AG04450 (cell line): ENCODE measurements around the gene SYTL3. TPM values are rescaled to one million over a fixed set of nuclear protein-coding genes. Genes with fewer than 3 reads are reported as not detected.
"Not testable (repeated sequence)": the region's sequence is repeated elsewhere in the genome, so short reads cannot be mapped to it uniquely, and the experiment has no call there.

Experiments
- CTCF ChIA-PET: fragments of 300-600, 350-600 bp; formaldehyde crosslinking; extraction: SDS; loops from one replicate; lab custom pipeline; 2022; ENCODE audit warnings: antibody characterized with exemption, inconsistent platforms; lab: Charles Lee
- POLR2A ChIA-PET: fragments of 350-600 bp; formaldehyde crosslinking; extraction: SDS; loops from one replicate; lab custom pipeline; 2021; ENCODE audit warnings: antibody characterized with exemption, inconsistent platforms; lab: Yijun Ruan, JAX
- DNase-seq: peaks from one replicate; pipeline ENCODE4 v3.0.0-alpha.2; 2011; ENCODE audit warnings: low read depth, low spot score
- H3K27ac ChIP-seq: one replicate; pipeline ENCODE4 v1.5.1; 2012; ENCODE audit warnings: low read depth, low read length, control low read depth
- H3K27me3 ChIP-seq: one replicate; pipeline ENCODE4 v1.6.0; 2012; ENCODE audit warnings: low read length; ENCODE audit not compliant: control insufficient read depth, insufficient read depth
- H3K4me3 ChIP-seq: 2 replicates; pipeline ENCODE4 v1.5.1; 2011; ENCODE audit warnings: mild to moderate bottlenecking, low read depth, low read length, control low read depth
- H3K9me3 ChIP-seq: 2 replicates; pipeline ENCODE4 v1.5.1; 2012; ENCODE audit warnings: low read length; ENCODE audit not compliant: control insufficient read depth, insufficient read depth
- CTCF ChIP-seq: IDR thresholded peaks from 2 replicates; pipeline ENCODE4 v1.5.1; 2011; ENCODE audit warnings: low read depth, low read length, control low read depth, inconsistent platforms
- polyA plus RNA-seq: library from polyadenylated mRNA; depleted of rRNA; stranded (reverse); fragments of >200 nt; gene quantifications from 2 replicates; pipeline ENCODE4 v1.2.3, GENCODE V29; 2011

Gene SYTL3
- polyA plus RNA-seq, 1 experiment, result 1.6 TPM

GRCh38 chr6:158654960-158655489 is 5.2 kb downstream of the SYTL3 start:
- ChIA-PET POLR2A (interaction anchor here (1.0 to 1.8 kb wide), 3 partner anchors 10 to 36 kb away, joined by 3 to 12 read pairs (median 3); partner anchors contain the start of gene DYNLT1), CTCF (interaction anchor here (1.0 kb wide), 1 partner anchor 36 kb away, joined by 5 read pairs; no protein-coding TSS in a partner anchor)
- no peak overlapping the region for H3K4me3 ChIP-seq

GRCh38 chr6:158655569-158656450 is 6.0 kb downstream of the SYTL3 start:
- TF ChIP-seq CTCF, result no peak
- Histone ChIP-seq H3K27ac (peak overlapping the region; percentile 92), H3K27me3 (no peaks in the 10 kb centered on the region), H3K4me3 (no peak overlapping the region), H3K9me3 (no peaks in the 10 kb centered on the region)
- ChIA-PET POLR2A (interaction anchor here (0.6 to 1.8 kb wide), 2 partner anchors 11 to 19 kb away, joined by 10 to 12 read pairs; partner anchors contain the start of gene DYNLT1), CTCF (interaction anchor here (1.0 kb wide), 1 partner anchor 36 kb away, joined by 5 read pairs; no protein-coding TSS in a partner anchor)
- no peak for DNase-seq

More at GRCh38 chr6:158654960-158655489, 5.2 kb downstream of the SYTL3 start:
- no peak for DNase-seq
- H3K27ac ChIP-seq, result peak overlapping the region; percentile 92
- TF ChIP-seq CTCF, result no peak
- H3K27me3 ChIP-seq, result no peaks in the 10 kb centered on the region
- no peaks in the 10 kb centered on the region for H3K9me3 ChIP-seq

DNA sequence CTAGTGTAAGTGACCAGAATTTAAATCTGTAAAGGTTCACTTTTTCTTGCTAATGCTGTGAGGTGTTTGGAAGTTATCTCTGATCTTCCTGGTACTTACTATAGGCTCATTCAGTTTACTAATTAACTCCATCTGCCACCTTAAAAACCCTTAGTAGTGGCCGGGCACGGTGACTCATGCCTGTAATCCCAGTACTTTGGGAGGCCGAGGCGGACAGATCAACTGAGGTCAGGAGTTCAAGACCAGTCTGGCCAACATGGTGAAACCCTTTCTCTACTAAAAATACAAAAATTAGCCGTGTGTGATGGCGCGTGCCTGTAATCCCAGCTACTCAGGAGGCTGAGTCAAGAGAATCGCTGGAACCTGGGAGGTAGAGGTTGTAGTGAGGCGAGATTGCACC is 7.1 kb downstream of the SYTL3 start:
- DNase-seq, H3K9me3 ChIP-seq, H3K27me3 ChIP-seq, CTCF ChIA-PET, H3K27ac ChIP-seq, H3K4me3 ChIP-seq, POLR2A ChIA-PET: not testable (repeated sequence)

DNA sequence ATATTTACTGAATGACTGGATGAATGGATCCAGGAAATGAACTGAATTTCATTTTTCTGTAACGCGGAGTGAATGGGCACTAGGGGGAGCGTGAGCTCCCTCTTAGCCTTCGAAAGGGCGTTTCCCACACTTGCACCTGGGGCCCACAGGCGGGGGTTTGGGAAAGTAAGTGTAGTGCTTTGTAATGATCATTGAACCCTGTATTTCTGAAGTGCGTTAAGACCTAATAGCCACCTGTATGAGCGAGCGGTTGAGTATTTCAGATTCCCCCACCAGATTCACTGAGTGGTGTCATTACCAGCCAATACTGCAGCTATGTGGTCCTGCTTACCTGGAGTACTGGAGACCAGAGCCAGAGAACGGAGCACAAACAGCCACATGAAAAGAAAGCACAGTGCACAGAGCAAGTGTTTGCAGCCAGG is 10.5 kb downstream of the SYTL3 start:
- peak; percentile 70 for TF ChIP-seq CTCF
- peaks cover 2% of the 10 kb centered on the region for H3K27me3 ChIP-seq
- CTCF ChIA-PET, result interaction anchor here (0.5 to 3.3 kb wide), 12 partner anchors 9 to 510 kb away, joined by 3 to 30 read pairs (median 4); no protein-coding TSS in a partner anchor
- no peak for DNase-seq
- no peaks in the 10 kb centered on the region; the same call in 1 of the 2 replicates for H3K9me3 ChIP-seq
- no peak overlapping the region for H3K27ac ChIP-seq
- no peak overlapping the region for H3K4me3 ChIP-seq
- POLR2A ChIA-PET, result no interaction called here

DNA sequence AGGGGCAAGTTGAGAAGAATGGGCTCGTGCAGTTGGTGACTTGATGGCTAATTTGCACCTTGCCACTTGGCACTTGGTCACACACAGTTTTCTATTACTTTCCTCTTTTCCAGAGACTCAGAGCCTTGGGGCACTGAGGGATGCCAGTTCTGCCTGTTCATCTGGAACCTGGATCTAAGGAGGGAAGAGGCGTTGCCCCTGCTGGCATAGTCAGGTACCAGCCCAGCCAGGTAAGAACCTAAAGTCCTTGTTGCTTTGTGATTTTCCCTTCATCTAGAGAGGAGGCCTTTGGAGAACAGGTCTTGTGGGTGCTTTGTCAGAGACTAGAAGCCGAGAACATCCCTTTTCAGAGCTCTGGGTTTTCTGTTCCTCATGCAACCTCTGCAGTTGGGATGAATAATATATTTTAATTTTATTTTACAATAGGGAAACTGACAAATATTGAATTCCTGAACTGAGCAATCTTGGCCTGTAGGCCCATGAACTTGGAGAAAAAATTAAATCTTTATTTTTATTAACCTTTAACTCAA is 11.4 kb downstream of the SYTL3 start:
- Histone ChIP-seq H3K27me3 (peaks cover 2% of the 10 kb centered on the region), H3K27ac (no peak overlapping the region), H3K4me3 (no peak overlapping the region), H3K9me3 (no peaks in the 10 kb centered on the region; the same call in 1 of the 2 replicates)
- POLR2A ChIA-PET, result no interaction called here
- no peak for TF ChIP-seq CTCF
- no peak for DNase-seq
- CTCF ChIA-PET, result interaction anchor here (1.1 to 3.1 kb wide), 6 partner anchors 12 to 511 kb away, joined by 3 to 25 read pairs (median 6); partner anchors contain the start of gene SYTL3
